SK-N-DZ (cell line): ENCODE results near the gene CHRNA4.
A peak's percentile ranks its signal among the peaks of the same experiment; 100 is the strongest.

Experiments
- DNase-seq: peaks from one replicate; pipeline ENCODE4 v3.0.0-alpha.2; 2015; ENCODE audit warnings: low spot score

CHRNA4 gene

DNA sequence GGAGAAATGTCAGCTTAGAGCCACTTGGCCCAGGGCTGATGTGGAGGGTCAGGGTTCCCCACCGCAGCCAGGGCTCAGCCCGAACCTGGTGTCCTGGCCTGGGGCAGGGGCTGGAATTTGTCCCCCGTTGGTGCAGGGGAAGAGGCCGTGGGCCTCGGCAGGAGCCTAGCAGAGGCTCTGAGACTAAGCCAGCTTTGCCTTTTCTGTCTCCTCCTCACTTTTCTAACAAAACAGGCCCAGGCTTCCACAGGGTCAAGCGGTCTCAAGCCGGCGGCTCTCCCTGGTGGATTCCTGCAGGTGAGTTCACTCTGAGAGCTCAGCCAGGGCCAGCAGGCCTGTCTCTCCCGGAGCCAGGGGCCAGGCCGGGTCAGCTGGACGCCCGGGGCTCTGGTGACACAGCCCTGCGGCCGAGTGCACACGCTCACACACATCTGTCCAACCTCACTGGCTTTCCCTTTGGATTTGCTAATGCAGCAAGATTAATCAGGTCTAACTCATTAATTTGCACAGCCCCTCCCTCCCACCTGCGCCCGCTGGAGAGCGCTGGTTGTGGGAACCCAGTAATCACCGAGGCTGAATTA, 2.9 kb upstream of the CHRNA4 start:
- no peak for DNase-seq

GRCh38 chr20:63363013-63363957, 2.1 kb upstream of the CHRNA4 start:
- DNase-seq = no peak

GRCh38 chr20:63362436-63363009, 1.4 kb upstream of the CHRNA4 start:
- DNase-seq = no peak

DNA sequence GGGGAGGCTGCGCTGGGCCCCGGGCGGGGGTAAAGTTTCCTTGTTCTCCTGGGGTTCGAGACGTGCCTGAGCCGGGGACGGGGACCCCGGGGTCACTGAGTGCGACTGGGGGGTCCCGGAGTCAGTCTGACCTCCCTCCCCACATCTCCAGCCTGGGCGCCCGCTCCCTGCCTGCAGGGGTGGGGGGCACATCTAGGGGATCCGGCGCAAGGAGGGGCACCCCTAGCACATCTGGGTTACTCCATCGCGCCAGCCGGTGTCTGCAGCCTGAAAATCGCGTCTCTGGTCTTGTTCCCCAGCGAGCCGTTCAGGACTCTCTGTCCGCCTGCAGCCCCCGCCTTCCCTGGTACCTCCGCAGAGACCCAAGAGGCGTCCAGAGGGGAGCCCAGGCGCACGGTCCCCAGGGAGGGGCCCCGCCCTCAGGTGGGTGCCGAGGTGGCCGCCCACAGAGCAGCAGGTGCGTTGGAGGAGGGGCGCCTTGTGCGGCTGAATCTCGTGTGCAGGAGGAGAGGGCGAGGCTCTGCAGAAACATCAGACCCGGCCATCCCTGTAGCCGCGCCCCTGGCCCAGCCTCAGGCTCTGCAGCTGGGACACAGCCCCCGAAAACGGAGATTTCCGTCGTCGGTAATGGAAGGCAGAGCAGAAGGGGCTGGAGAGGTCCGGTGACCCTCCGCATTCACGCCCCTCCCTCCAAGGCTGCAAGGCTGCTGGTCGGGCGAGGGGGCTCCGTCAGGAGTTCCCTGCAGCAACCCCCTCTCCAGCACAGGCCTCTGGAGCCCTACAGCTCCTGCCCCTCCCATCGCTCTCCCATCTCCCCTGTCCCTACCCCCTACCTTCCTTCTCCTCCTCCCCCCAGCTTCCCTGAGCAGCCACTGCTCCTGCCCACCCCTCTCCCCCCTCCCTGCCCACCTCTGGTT, 628 bp upstream of the CHRNA4 start:
- DNase-seq = no peak

DNA sequence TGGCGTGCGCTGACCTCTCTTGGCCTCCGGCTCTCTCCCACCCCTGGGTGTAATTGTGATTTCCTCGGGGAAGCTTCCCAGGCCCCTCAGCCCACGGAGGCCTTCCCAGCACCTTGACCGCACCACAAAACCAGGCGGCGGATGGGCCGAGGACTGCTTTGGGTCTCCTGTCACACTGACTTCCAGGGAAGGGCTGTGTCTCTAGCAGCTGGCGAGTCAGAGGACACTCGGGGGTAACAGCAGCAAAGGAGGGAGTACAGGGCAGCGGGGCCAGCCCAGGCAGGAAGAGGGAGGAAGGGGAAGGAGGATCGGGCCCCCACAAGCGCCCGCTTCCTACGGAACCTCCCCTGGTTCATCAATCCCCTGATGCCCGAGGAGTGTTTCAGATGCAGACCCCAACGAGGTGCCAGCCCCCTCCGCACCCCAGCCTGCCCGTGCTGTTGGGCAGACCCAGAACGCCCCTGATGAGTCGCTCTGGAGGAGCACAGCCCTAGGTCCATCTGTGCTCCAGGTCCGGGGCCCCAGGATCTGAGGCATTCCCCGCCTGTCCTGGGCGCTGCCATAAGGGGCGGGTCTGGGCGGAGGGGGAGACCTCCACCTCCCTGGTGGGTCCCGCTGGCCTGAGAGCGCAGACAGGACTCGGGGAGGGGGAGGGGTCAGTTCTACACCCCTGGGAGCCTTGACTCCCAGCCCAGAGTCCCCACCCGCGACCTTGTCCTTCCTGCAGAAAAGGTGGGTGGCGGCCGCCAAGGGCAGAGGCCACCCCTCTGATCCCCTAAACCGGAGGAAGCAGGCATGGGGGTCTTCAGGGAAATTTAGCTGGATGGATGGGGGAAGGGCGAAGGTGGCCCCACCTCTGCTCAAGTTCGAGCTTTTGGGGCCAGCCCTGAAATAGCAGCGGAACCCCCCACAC, 956 bp downstream of the CHRNA4 start:
- no peak for DNase-seq

DNA sequence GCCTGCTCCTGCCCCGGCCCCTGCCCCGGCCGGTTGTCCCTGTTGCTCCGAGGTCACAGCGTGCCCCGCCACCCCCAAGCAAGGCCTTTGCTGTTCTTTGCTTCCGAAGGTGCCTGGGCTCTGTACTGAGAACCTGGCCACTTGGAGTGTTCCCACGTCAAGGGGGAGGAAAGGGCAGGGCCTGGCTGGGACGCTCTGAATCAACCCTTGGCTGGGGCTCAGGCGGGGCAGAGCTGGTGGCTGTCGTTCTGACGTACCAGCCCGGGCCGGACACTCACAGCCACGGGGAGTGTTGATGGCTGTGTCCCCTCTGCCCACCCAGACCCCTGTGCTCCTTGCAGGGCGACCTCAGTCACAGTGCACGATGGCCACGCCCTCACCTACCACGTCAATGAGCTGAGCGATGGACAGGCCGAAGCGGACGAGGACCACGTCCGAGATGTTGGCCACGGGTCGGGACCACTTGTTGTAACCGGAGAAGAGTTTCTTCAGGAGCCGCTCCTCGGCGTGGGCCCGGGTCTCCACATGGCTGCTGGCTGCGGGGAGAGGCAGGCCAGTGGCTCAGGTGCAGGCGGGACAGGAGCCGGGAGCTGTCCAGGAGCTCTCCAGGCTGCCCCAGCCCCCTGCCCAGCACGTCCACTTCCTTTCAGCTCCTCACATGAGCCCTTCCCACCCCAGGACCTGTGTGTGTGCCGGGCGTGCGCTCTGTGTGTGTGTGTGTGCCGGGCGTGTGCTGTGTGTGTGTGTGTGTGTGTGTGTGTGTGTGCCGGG, 1.8 kb downstream of the CHRNA4 start:
- no peak for DNase-seq

DNA sequence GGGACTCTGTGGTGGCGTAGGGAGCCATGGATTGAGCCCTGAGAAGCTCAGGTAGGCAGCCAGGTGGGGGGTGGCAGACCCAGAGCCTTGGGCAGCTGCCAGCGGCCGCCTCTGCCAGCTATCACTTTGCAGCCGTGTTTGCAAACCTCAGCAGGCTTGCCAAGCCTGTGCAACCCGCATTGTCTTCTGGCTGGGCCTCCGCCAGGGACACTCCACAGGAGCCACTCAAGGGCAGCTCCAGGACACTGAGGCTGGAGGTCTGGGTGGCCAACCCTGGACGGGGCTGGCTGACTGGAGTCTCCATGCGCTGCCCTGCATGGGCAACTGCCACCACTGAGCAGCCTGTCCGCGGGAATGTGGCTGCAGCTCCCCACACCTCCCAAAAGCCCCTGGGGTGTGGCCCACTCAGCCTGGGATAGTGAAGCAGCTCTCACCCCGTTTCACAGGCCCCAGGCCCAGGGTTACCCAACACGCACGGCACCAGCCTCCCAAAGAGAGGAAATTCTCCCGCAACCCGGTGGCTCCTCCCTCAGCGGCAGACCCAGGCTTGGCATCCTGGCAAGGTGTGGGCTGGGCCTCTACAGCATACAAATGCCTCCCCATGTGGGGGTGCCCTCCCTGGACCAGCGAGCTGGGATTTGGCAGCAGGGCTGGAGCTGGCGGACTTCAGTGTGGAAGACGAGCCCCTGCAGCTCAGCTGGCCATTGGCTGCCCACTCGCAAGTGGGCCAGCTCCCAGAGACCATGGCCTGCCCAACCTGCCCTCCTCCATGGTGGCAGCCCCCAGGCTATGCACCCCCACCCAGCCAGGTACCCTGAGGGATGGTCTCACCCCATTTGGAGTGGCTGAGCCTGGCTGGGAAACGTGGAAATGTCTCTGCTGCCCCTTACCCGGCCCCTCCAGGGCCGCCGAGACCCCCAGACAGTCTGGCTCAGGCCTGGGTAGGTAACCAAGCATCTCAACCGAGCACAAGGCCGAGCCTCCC, 2.9 kb downstream of the CHRNA4 start:
- DNase-seq = no peak

GRCh38 chr20:63356931-63357879, 3.9 kb downstream of the CHRNA4 start:
- DNase-seq = no peak

- no peak for DNase-seq
Measured at GRCh38 chr20:63356511-63356910, 4.6 kb downstream of the CHRNA4 start.

- DNase-seq = no peak
Measured at GRCh38 chr20:63355781-63356295, 5.3 kb downstream of the CHRNA4 start.

DNA sequence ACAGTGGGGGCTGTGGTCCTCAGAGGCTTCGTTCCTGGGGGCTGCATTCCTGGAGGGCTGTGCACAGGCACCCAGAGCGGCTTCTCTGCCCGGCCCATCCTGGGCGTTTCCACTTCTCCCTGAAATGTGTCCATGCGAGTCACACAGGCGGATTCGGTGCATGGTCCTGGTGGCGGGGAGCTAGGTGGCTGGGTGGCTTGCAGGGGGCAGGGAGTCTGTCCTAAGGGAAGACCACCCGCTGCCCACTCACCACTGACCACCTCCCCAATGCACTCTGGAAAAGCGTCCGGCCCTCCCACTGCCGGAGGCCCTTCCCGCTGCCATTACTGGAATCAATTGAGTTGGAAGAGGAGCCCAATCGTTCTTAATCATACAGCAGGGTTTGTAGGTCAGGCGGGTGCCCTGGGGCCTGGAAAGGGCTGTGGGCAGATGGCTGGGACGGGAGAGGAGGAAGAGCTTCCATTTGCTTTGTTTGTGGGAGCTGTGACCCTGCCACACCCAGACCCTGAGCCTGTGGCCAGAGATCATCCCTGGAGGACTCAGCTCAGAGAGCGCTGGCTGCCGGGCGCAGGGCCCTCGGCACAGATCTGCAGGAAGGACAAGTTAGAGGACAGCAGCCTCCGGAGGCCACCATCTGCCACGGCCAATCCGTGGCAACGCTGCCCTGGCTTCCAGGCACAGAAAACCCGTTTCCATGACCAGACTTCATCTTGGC, 6.4 kb downstream of the CHRNA4 start:
- DNase-seq = no peak

DNA sequence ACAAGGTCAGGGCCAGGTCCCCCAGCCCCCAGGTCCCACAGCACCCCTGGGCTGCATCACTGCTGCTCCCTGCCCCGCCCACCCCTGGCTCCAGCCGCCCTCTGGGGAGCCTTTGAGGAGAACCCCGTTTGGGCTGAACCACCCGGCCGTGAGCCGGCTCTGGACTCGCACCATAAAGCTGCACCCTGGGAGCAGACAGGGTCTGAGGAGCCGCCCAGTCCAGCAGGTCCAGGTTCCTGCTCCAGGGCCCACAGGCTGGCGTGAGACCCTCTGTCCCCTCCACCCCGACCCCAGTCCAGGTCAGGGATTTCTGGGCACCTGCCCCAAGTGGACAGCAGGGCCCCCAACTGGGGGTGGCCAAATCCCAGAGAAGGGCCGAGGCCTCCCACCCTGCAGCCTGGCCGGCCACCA, 8.3 kb downstream of the CHRNA4 start:
- no peak for DNase-seq

DNA sequence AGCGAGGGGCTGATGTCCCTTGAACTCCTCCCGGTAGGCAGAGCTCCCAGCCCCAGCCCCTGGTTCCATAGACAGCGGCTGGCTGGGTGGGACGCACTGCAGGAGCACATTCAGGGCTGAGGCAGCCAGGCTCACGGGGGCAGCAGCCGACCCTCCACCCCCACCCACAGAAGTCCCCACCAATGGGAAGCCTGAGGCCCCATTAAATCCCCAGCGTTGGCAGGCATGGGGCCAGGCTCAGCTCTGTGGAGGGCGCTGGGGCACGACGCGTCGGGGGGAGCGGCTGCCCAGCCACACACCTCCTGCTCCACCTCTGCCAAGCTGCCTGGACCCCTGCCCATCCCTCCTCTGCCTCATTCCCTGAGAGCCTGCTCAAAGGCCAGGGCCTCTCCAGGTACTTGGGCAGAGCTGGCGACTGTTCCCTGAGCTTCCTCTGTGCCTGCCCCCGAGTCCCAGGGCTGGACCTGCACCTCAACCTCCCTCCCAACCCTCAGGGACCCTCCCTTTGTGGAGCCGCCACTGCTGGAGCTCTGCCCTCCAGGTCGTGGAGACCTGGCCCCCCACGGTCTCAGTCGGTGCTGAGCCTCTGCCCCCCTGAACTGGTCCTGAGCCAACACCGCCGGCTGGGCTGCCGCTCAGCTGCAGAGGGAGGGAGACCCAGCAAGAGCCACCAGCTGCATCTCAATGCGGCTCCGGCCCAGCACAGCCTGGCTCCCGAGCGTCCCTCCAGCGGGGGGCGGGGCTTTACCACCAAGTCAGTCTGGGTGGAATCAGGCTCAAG, 9.1 kb downstream of the CHRNA4 start:
- DNase-seq = peak; percentile 59

DNA sequence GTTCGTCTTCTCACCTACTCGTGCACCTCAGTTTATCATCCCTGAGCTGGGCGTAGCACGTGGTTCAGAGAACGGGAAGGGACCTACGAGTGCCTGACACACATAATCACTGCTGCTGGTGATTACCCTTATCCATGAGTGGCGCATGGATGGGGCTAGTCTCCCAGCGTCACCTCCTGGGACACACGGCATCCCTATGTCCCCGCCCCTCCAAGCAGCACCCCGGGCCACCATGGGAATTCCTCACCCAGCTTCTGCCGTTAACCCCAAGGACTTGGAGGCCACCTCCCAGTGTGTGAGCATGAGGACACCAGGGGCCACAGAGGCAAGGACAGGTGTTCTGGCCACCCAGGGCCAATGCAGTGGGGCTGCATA, 9.8 kb downstream of the CHRNA4 start:
- no peak for DNase-seq

DNA sequence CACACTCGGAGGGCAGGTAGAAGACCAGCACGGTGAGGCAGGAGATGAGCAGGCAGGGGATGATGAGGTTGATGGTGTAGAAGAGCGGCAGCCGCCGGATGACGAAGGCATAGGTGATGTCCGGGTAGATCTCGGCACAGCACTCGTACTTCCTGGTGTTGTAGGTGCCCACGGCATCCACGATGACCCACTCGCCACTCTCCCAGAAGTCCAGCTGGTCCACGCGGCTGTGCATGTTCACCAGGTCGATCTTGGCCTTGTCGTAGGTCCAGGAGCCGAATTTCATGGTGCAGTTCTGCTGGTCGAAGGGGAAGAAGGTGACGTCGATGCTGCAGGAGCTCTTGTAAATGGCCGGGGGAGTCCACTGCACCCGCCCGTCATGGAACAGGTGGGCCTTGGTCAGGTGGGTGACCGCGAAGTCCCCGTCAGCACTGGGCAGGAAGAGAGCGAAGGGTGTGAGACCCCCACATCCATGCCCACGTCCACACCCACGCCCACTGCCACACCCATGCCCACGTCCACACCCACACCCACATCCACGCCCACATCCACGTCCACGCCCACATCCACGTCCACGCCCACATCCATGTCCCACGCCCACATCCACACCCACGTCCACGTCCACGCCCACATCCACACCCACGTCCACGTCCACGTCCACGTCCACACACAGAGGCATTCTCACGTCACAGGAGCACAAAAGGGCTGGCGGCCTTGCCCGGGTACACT, 10.4 kb downstream of the CHRNA4 start:
- DNase-seq = no peak
